WTC11 (cell line): ENCODE measurements around the gene STXBP6.

ENCODE experiments used
- ZNF232 ChIP-seq: sonication (generic); formaldehyde crosslinking; IDR thresholded peaks from 2 replicates; pipeline ENCODE4 v1.8.0; 2022; ENCODE audit warnings: mild to moderate bottlenecking, missing genetic modification reagents
- TF ChIP-seq, protein P1 (sequence below): sonication (generic); formaldehyde crosslinking; IDR thresholded peaks from 2 replicates; pipeline ENCODE4 v1.8.1; 2022; ENCODE audit warnings: low read depth, mild to moderate bottlenecking, moderate library complexity, missing genetic modification reagents, borderline replicate concordance

DNA sequence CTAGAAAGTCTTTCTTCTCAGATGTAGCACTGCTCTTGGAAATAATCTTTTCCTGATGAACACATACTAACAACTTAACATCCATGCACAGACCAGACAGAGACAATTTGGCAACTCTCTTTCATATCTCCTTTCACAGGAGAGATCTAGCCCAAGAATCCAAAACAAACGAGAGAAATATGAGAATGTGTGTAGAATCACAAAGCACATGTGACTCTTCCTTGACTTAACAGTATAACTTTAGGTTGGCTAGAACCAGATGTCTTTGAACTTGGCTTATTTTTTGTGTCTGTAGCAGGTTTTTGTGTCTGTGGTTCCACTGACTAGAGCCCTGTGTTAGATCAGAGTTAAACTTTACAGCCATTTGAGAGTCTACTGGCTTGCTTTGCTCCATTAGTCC lies 114.2 kb downstream of the STXBP6 start:
- TF ChIP-seq ZNF232 (CRISPR knock-in tag) = no peak
- TF ChIP-seq, protein P1, sequence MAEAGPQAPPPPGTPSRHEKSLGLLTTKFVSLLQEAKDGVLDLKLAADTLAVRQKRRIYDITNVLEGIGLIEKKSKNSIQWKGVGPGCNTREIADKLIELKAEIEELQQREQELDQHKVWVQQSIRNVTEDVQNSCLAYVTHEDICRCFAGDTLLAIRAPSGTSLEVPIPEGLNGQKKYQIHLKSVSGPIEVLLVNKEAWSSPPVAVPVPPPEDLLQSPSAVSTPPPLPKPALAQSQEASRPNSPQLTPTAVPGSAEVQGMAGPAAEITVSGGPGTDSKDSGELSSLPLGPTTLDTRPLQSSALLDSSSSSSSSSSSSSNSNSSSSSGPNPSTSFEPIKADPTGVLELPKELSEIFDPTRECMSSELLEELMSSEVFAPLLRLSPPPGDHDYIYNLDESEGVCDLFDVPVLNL (CRISPR knock-in tag) = no peak
